ENCODE results near the gene ARL5B. TPM values are rescaled to one million over a fixed set of nuclear protein-coding genes. Genes with fewer than 3 reads are reported as not detected.

ARL5B gene
- total RNA-seq, 1 experiment from 2014 or later: 23.7 TPM

DNA sequence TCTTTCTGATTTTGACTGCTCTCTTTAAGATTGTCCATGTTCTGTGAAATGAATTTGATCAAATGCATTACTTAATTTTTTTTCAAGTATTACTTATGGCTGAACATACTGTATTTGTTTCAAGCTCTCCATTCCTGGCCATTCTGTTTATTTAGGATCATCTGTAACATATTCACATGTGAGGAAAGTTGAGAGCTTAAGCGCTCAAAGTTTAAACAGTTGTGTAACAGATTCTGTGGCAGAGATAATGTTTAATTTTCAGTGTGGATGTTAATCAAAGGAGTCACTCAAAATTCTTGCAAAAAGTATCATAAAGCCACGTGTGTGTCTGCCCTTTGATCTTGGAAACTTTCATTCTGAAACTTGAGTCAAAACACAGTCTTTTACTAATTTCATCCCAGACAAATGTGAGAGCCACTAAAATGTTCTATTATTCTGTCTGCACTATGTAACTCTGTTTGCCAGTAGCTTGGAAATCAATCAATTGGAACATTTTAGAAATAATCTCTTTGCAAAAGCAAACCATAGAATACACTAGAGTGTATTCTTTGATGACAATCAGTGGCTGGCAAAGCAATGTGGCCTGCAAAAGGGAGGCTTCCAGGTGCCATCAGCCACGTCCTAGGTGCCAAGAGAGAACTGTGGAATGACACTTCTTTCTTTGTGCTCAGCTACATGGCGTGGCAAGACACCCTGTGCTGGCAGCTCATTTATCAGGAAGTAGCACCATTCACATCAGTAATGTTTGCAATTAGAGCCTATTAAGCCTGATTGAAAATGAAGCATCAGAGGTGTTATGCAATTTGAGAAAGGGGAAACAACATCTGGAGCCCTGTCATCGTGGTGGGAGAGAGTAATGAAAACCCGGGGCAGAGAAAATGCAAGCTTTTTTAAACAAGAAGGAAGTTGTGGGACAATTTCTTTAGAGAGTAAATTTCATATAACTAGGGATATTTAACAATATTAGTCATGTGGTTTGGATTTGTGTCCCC is 40.9 kb downstream of the ARL5B start:
- DNase-seq (ENCODE audit: low read depth): no peak

DNA sequence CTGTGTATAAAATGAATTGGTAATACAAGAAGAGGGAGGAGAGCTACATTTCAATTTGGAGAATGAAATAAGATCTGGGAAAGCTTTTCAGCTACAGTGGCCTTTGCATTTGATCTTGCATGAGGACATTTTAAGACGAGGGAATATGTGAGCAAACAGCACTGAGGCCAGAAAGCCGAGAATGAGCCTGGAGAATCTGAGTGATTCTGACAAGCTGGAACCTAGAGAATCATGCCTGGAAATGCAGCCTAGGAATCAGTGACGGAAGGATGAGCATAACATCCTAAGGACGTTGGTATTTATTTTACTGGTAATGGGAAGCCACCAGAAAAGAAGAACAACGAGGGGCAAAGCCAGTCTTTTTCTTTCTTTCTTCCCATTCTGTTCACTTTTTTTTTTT is 44.3 kb downstream of the ARL5B start:
- no peak for DNase-seq (ENCODE audit: low read depth)

DNA sequence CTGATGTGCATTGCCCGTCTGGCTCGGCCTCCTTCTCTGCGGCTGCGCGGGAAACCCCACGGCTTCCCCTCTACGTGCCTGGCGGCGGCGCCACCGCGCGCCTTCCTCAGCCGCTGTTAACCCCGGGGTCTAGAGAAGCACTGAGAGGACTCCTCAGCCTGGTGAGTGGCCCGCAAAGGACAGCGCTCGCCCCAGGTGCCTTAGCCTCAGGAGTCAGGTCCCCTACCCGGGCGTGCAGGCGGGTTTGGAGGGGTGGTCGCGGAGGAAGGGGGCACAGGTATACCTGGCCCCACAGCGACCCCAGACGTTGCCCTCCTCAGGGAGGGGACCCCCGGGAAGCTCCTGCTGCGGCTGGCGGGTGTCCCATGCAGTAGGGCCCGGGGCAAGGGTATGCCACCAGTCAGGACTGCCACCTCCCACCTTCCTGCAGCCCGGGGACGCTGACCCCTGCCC is 51.0 kb downstream of the ARL5B start:
- no peak for DNase-seq (ENCODE audit: low read depth)

DNA sequence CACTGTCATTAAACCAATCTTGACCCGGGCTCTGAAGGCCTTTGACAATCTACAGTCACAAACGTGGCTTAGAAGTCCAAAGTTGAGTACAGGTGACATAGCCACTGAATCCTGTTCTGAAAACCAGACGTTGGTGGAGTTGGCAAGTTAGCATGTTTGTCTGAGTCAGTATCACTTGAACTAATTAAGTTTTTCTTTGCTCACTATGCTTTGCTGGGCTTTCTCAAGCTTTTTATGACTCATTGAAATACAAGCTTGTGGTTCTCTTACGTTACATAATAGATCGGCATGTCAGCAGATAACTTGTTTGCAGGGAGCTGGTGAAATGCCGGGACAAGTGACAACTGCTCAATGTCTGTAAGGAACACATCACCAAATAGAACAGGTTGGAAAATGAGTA is 53.8 kb downstream of the ARL5B start:
- peak; percentile 89 for DNase-seq (ENCODE audit: low read depth)

DNA sequence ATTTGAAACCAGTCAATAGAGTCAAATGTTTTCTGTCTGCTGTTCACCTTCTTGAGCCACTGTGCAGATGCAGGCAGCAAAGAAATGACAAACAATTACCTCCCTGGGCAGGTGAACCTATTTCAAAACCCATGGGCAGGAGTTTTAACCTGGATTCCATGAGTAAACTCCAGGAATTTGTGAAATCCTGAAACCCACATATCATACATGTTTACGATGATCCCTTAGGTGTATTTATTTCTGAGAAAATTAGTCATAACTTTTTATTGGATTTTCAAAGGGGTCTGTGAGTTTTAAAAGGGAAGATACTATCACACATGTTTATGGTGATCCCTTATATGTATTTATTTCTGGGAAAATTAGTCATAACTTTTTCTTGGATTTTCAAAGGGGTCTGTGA is 59.8 kb downstream of the ARL5B start:
- no peak for DNase-seq (ENCODE audit: low read depth)

DNA sequence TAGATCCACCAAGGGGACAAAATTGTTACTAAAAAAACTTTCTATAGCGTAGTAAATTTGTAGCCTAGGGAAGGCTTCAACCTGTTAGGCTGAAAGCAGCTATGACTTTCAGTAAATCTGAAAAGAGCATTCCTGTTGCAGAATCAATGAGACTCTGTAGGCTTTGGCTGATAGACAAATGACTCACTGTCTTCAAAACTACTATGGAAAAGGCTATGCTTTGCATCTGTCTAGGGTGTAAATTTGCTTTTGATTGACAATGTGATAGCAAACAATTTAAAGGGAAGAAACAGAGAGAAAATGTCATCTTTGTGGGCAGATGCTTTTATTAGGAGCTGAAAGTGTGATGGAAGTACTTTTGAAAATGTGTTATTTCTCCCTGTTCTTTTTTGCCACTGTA is 60.6 kb downstream of the ARL5B start:
- DNase-seq (ENCODE audit: low read depth): no peak

DNA sequence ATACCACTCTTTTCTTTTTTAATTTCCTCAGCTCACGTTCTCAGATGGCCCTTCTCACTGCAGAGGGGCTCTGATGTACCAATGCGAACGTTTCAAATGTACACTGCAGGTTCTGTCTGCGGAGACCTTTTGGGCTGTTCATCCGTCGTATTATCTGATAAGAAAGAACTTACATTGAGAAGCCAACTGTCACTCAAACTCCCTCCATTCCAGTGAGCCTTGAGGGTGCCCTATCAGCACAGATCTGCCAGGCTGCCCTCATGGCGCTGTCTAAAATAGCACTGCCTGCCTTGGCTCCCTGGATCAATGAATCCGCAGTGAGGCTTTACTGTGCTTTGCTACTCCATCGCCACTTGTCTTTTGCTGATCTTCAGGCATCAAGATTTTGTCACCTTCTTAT is 61.8 kb downstream of the ARL5B start:
- DNase-seq (ENCODE audit: low read depth): no peak

DNA sequence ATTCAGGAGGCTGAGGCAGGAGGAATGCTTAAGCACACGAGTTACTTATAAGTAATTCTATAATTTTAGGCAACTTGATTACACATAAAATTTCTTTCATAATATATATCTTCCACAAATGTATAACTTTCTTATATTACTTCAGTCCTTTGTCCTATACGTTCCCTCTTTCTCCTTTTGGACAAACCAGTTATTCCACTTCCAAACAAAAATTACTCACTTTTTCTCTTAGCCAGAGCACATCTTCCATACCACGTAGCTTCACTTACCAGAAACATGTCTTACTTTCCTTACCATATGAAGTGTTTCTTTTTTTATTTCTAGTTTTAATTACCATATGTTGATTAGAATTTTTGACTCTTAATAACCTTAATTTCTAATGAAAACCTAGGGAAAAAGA is 64.6 kb downstream of the ARL5B start:
- no peak for DNase-seq (ENCODE audit: low read depth)

Other genes starting within 250 kb of the ARL5B start
- gene NSUN6, start 7.8 kb upstream of the ARL5B start, total RNA-seq (2014; rRNA removed; shearing (Covaris generic)): 9.6 and 10.0 TPM in 2 replicates